HG03280 (cell line): ENCODE results near the gene FBXO3.
"Not testable (repeated sequence)": the region's sequence is repeated elsewhere in the genome, so short reads cannot be mapped to it uniquely, and the experiment has no call there.

Experiments used
- ATAC-seq: cut with Tn5 transposase; IDR thresholded peaks from one replicate; pipeline ENCODE4 v1.9.1; 2021; ENCODE audit warnings: mild to moderate bottlenecking, moderate library complexity; ENCODE audit not compliant: unreplicated experiment

FBXO3 gene

DNA sequence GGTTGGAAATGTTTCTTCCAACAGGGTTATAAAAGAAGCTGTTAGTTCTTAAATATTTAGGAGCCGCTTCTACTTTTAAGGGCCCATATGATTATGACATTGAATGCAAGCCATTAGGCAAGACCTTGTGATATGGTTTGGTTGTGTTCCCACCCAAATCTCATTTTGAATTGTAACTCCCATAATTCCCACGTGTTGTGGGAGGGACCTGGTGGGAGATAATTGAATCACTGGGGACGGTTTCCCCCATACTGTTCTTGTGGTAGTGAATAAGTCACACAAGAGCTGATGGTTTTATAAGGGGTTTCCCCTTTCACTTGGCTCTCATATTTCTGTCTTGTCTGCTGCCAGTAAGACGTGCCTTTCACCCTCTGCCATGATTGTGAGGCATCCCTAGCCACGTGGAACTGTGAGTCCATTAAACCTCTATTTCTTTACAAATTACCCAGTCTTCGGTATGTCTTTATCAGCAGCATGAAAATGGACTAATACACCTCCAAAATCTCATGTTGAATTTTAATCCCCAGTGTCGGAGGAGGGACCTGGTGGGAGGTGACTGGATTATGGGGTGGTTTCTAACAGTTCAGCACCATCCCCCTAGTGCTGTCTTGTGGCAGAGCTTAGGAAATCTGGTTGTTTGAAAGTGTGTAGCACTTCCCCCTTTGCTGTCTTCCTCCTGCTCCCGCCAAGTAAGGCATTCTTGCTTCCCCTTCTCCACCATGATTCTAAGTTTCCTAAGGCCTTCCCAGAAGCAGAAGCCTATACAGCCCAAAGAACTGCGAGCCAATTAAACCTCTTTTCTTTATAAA lies 42.4 kb downstream of the FBXO3 start:
- ATAC-seq: no peak

DNA sequence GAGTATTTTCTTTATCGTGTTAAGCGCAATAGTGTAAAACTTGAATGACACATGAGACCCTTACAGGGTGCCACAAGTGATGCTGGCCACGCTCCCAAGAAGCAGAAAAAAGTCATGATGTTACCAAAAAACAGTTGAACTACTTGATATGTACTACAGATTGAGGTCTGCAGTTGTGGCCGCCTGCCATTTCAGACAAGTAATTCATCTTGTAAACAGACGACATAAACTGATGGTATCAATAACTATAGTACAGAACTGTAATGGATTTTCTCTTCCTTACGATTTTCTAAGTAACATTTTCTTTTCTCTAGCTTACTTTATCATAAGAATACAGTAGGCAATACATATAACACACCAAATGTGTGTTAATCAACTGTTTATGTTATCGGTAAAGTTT lies 43.6 kb downstream of the FBXO3 start:
- no peak for ATAC-seq

DNA sequence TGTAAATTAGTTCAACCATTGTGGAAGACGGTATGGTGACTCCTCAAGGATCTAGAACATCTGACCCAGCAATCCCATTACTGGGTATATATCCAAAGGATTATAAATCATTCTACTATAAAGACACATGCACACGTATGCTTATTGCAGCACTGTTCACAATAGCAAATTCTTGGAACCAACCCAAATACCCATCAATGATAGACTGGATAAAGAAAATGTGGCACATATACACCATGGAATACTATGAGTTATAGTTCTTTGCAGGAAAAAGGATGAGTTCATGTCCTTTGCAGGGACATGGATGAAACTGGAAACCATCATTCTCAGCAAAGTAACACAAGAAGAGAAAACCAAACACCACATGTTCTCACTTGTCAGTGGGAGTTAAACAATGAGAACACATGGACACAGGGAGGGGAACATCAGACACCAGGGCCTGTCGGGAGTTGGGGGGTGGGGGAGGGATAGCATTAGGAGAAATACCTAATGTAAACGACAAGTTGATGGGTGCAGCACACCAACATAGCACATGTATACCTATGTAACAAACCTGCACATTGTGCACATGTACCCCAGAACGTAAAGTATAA lies 45.2 kb downstream of the FBXO3 start:
- not testable (repeated sequence) for ATAC-seq

DNA sequence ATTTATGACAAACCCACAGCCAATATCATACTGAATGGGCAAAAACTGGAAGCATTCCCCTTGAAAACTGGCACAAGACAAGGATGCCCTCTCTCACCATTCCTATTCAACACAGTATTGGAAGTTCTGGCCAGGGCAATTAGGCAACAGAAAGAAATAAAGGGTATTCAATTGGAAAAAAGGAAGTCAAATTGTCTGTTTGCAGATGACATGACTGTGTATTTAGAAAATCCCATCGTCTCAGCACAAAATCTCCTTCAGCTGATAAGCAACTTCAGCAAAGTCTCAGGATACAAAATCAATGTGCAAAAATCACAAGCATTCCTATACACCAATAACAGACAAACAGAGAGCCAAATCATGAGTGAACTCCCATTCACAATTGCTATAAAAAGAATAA lies 46.8 kb downstream of the FBXO3 start:
- ATAC-seq: not testable (repeated sequence)

DNA sequence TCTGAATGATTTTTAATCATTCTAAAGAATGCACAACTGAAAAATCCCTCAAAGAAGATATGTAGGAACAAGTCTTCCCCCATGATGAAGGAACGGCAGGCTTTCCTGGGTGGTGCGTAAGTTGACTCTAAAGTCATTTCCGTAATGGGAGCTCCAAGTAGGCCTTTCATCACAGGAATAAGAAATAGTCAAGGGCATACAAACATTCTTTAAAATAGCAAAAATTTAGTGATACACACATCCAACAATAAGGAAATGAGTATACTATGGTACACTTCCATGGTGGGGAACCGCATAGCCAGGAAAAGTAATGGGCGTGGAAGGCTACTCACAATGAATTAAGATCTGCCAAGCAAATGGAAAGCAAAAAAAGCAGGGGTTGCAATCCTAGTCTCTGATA lies 48.8 kb downstream of the FBXO3 start:
- no peak for ATAC-seq

DNA sequence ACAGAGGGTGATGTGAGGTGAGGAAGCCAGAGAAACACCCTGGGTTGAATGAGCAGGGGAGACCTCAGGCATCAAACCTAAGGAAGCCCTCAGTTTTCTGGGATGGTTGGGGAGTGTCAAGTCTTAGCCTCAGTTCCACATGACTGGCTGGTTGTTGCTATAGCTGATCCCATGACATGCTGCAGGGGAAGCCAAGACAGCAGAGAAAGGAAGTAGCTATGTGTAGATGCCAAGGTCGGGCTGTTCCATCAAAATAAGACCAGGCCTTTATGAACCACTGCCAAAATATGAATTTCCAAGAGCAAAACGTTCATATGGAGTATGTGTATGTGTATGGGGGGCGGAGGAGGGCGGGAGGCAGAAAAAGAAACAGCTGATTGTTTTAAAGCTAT lies 49.7 kb downstream of the FBXO3 start:
- ATAC-seq: no peak

DNA sequence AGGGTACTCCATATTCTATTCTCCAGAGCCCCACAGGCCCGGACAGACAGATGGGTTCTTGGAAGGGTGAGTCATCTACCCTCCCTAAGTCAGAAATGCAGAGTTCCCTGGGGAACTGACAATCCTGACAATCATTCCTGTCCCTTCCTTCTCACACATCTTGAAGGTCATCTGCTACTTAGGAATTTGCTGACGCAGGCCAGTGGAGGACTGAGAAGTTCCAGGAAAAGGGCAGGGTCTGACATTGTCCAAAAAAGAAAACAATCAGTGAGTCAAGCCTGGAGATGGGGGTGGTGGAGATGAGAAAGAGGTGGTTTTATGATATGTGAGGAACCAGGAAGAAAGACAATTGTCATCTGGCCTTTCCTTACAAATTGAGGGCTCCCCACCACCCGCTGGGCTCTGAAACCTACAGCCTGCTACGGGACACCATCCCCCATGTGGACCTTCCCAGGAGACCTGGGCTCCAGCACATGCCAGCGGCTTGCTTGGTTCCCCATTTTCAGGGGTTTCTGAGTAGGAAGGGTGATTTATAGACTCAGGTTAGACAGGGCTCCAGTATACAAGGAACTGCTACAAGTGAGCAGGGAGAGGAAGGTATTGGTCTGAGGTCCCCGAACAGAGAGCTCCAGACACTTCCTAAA lies 51.0 kb downstream of the FBXO3 start:
- no peak for ATAC-seq

DNA sequence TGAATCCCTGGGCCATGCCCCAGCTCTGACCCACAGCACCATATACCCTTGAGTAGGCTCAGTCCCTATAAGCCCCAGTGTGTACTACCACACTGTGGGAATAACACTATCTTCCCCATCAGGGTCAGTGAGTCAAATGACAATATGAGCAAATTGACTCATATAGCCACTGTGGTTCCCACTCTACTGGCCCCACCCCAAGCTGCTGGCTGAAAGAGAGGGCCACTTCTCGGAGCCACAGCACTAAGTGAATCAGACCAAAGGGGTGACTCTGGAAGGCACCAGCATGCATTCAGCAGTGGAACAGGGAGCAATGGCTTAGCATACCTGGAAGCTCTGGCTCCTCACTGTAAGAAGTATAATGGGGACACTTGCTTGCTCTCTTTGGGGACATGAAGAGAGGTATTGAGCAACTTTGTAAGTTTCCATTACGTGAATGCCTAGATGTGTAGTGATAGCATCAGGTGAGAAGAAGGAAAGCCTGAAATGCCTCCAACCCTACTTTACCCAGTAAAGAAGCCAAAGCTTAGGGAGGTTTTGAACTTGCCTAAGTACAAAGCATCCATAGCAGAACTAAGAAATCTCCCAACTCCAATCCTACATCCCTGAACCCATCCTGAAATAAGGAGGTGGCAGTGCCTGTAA lies 51.6 kb downstream of the FBXO3 start:
- peak; percentile 69 for ATAC-seq

DNA sequence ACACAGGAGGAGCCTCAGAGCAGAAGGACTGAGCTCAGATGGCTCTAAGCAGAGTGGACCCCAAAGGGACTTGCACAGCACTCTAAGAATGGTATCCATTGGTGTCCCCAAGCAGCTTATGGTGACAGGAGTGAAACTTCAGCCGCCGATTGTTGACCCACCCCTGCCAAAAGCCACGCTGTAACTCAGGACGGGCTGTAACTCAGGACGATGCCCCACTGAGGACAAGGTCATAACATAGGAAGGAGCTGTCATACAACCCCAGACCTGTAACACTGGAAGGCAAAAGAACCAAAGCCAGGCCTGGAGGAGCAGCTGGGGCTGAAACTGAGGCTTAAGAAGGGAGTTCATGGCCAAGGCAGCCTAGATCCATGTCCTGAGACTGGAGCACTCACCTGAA lies 52.3 kb downstream of the FBXO3 start:
- no peak for ATAC-seq

DNA sequence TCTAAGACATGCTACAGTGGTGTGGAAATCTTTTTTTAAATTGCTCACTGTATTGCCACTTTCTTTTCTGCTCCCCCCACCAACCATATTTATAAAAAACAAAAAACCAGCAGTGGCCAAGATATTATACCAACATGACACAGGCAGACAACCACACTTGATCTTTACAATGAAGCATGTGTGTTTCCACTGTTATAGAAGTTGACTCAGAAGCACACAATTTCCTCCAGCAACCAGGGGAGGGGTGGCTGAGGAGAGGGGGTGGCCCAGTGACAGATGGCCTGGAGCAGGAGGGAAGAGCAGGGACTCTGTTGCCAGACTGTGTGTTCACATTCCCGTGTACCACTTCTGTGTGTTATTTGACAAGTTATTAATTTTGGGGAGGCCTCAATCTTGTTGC lies 52.9 kb downstream of the FBXO3 start:
- ATAC-seq: no peak

DNA sequence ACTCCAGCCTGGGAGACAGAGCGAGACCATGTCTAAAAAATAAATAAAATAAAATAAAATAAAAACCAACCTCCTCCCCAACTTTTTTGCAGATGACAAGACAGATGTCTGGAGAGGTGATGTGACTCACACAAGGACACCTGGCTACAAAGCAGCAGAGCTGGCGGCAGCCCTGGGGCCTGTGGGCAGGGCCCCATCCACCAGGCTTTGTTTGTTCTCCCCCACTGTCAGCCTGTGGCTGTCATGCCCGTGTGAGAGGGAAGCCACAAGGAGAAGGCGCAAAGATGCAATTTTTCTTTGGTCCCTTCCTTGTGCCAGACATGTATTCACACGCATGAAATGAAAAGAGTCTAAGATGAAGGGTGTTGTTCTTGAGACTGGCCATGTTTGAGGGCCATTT lies 54.7 kb downstream of the FBXO3 start:
- ATAC-seq: no peak

DNA sequence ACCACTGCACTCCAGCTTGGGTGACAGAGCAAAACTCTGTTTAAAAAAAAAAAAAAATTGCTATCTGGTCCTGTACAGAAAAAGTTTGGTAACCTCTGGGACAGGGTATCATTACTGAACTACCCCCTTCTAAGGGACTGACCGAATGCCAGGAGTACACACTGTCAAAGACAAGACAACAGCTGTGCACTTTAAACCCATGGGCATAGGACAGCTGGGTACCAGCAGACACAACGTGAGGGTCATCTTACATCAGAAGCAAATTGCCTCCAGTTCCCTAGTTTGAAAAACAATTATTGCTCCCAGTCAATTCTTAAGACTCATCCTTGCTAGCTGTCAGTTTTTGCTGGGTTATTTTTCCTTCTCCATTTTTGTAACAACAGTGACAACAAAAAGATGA lies 55.9 kb downstream of the FBXO3 start:
- ATAC-seq: no peak

DNA sequence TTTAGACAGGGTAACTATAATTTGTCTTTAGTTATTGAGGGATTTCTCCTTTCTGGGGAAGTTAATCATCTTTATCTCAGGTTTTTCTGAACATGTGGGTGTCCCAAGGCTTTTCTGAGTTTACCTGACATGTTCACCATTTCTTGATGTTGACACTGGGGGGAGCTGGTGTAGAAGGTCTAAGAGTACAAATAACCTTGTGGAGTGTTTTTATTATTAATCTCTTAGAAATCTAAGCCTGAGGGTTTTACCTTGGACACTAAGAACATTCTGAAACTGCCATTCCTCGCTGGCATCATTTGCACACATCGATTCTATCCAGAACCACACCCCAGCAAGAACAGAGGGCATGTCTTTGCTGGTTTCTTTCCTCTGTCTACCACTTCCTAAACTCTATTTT lies 58.1 kb downstream of the FBXO3 start:
- ATAC-seq: no peak

DNA sequence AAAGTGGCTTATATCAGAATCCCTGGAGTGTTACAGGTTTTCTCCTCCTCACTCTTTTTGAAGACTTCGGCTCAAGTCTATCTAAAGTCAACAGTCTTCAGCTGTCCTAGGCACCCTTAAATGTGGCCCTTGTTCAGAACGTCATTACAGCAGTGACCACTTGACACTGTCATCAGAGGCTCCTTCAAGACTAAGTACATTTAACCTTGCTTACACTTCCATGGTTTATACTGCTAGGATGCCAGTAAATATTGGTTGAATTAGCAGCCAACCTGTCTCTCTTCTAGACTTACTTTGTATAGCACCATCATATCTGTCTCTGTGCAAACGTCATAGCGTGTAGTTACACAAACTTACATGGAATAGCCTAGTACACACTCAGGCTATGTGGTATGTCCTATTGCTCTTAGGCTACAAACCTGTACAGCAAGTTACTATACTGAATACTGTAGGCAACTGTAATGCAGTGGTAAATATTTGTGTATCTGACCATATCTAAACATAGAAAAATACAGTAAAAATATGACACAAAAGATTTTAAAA lies 60.4 kb downstream of the FBXO3 start:
- ATAC-seq: no peak

DNA sequence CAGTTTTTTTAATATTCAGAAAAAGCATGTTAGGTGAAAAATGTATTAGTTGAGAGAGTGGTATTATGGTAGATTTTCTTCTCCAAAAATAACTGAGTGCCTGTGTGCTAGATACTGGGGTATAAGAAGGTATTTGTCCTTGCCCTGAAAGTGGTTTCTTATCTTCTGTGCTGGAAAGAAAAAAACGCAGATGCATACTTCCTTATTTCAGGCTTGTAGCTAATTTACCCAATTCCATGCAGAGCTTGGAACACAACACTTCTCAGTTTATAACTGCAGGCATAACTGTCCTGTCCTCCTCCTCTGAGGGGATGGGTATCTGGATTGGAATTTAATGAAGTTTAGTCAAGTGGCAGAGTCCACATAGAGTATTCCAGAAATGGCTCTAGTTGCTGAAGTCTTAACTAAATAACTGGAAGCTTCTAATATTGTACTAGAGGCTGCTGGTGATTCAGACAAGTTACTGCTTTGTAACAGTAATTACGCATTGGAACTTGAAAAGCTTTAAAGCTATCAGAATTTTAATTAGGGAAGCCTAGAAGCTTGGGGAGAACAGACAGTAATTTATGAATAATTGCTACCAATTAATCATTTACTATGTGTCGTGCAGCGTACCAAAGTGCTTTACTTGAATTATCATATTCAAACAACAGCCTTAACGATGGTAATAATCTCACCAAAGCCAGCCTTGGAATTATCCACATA lies 61.0 kb downstream of the FBXO3 start:
- ATAC-seq: no peak

DNA sequence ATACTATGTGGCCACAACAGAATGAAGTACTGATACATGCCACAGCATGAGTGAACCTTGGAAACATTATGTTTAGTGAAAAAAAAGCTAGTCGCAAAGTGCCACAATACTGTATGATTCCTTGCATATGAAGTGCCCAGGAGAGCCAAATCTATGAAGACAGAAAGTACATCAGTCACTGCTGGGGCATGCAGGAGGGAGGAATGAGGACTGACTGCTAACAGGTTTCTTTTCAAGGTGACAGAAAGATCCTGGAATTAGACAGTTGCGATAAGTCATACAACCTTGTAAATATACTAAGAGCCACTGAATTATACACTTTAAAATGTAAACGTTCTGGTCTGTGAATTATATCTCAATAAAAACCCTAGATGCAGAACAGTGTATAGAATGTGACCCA lies 61.9 kb downstream of the FBXO3 start:
- ATAC-seq: no peak

DNA sequence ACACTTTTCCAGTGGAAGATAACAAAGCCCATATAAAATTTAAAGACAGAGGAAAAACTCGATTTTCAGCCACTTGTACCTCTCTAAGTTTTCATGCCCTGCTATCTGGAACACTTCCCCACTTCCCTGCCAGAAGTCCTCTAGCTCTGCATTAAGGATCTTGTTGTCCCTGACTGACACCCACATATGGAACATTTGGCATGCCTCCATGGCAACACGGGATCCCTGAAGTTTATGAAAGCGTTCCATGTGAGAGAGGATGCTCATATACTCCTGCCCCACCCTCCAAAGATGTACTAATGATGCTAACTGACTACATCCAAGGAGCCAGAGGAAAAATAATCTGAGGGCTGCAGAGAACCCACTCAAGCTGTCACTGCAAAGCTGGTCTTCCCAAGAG lies 64.9 kb downstream of the FBXO3 start:
- no peak for ATAC-seq

DNA sequence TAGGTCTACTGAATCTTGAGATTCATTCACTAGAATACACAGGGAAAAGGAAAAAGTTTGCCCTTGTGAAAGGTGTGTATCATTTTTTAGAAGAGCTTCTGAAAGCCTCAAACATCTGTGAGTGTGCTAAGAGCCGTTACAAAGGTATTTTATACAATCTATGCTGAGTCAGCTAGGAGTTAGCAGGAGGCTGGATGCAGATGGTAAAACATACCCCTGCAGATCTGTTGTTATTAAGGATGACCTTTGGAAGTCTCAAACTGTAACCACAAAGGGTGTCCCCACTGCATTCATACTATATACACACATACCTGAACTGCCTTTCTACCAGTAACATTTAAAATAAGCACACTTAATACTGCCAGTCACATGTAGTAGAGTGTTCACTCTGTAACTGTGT lies 65.3 kb downstream of the FBXO3 start:
- no peak for ATAC-seq

DNA sequence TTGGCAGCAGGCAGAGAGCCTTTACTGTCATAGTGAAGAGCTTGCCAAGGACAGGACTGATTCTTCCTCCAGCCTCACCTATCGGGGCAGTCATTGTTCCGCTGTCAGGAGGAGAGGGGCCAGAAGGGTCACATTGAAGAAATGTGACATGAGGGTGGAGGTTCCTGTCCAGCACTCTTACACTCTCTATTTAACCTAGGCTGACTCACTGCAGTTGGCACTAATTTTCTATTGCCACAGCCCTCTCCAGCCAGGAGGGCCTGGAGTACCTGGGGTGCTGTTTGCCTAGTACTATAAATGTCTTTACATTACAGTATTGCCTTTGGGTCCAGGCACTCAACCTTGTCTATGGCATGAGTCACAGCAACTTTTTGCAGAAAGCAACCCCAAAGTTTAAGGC lies 66.5 kb downstream of the FBXO3 start:
- ATAC-seq: not testable (repeated sequence)

DNA sequence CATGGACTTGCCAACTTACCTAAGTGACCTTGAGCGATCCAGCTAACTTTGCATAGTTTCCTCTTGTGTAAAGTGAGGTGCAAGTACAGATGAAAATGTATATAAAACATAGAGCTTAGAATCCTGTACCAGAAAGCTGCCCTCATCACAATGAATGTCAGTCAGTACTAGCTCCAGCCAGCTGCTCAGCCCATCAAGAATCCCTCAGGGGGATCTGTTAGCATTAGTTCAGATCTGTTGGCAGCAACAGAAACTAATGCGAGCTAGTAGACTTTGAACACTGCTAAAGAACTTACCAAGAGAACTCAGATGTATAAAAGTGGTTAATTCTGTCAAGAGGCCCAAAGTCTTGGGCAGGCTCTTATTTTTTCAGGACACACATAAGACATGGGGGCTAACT lies 67.4 kb downstream of the FBXO3 start:
- no peak for ATAC-seq

DNA sequence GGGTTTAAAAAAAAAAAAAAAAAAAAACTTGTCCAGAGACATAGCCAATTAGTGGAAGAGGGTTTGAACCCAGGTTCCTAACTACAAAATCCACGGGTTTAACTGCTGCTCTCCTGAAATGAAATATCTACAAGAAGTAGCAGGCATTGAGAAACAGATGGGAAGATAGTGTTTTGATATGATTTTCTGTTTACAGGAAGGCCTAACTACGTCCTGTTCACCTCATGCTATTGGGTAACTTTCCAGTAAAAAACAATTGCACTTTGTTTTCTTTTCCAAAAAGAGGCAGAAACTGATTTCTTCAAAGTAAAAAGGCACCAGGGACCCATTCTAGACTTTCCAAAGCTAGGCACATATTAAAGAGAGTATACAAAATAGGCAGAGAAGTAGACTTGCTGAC lies 67.8 kb downstream of the FBXO3 start:
- no peak for ATAC-seq
